HG02943 (cell line): Measurements from ENCODE around the gene TNN.

Experiments
- ATAC-seq: cut with Tn5 transposase; IDR thresholded peaks from one replicate; pipeline ENCODE4 v1.9.1; 2021; ENCODE audit warnings: mild to moderate bottlenecking, low read depth, moderate library complexity; ENCODE audit not compliant: unreplicated experiment

Gene TNN

DNA sequence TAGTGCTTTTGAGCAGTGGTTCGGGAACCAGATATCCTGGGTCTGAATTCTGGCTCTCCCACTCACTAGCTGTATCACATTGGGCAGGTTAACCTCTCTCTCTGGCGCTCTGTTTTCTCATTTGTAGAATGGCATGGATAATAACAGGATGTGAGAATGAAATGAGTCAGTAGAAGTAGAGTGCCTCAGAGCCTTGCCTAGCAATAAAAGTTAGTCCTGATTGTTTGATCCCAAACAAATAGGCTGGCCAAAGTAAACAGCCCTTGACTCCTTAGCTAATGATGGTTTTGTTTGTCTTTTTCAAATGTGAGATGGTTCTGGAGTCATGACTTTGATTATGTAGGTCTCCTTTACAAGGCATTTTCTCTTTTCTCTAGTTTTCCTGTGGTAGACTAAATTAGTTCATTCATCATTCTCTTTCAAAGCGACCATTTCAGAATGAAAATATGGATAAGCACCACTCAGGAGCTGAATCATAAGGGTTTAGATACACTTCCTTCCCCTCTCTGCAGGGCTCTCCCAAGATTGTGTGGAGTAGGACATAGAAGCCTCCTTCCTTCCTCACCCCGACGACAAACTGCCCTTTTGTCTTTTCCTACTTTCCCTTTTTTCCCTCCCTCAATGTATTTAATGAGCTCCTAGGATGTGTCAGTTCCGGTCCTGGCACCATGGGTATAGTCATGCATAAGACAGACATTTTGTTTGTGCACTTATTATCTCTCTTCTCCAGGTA, 101.8 kb downstream of the TNN start:
- ATAC-seq = no peak

DNA sequence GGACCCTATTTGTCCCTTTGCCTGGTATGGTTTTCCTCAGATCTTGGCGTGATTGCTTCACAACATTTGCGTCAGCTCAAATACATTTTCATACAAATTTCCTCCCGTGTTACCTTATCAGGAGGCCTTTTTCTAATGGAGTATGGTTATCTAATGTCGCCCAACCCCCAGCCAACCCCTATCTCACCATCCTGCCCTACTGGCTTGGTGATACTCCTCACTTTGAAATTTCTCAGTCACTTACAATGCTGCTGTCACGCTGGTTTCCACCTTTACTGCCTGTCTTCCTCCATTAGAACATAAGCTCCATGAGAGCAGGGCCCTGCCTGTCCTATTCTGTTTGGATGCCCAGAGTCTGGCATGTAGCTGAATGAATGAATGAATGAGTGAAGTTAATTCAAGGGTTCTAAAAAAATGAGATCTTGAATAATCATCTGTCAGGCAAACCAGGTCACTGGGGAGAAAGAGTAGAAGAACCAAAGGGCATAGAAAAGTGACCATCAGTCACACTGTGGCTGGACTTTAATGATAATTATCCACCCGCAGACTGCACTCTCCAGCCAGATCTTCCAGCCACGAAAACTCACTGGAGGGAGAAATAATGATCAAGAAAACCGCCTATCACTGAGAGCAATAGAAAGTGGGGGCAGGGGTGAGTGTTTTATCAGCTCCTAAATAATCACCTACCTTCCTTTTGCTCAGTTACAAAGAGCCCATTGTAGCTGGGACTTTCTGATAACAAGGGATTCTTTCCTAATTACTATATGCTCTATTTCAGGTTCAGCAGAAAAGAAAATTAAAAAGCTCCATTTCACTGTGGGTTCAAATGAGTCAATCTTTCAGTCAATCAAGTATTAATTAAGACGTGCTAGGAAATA, 103.6 kb downstream of the TNN start:
- no peak for ATAC-seq

GRCh38 chr1:175172503-175172902, 104.9 kb downstream of the TNN start:
- no peak for ATAC-seq

- no peak for ATAC-seq
These were observed 105.9 kb downstream of the TNN start for GRCh38 chr1:175173531-175173930.

DNA sequence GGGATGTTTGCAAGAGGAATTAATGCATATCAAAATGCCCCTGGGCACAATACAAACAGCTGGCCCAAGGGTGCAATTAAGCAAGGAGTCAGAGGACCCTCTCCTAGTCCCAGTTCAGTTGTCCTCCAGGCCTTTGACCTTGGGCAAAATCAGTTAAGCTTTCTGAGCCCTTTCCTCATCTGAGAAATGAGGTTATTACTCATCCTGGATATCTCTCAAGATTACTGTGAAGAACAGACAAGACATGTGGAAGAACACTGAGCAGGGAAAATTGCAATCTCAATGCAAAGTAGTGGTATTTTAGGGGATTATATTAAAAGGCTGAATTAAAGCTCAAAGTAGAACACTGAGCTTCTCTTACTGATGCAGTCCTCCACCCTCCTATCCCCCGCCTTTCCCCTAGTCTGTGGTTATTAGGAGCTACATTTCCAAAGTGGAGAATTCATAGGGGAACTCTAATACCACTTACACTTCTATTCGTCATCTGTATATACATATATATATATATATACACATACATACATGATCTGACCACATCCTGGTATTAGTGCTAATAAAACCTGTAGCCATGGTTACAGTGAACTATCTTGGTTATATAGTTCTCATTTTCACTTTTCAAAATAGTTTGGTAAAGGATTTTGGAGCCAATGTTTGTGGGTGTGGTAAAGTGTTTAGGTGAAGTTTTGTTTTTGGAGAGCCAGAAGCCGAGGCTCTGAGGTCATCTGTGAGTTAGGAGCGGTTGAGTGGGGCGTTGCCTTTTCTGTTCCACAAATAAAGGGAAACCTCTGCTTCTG, 106.9 kb downstream of the TNN start:
- peak; percentile 82 for ATAC-seq

GRCh38 chr1:175176246-175176645, 108.6 kb downstream of the TNN start:
- ATAC-seq = no peak

DNA sequence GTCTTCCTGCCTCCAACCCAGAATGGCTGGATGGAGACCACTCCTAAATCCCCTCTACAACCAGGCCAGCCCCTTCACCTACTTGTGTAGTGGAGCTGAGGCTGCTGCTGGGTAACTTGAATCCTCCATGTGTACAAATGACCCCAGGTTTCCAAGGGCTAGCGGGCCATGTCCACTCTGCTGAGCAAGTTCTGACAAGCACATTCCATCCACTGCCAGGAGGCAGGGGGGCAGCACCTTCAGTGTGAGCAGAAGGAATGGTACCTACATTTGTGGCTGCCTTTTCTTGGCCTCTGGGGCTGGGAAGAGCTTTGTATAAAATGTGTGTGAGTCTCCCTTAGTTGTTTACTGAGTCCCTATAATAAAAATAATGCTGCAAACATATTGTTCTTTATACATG, 110.4 kb downstream of the TNN start:
- no peak for ATAC-seq

- no peak for ATAC-seq
These were observed 110.8 kb downstream of the TNN start for GRCh38 chr1:175178456-175178855.

- ATAC-seq = no peak
These were observed 112.4 kb downstream of the TNN start for GRCh38 chr1:175179837-175180590.

DNA sequence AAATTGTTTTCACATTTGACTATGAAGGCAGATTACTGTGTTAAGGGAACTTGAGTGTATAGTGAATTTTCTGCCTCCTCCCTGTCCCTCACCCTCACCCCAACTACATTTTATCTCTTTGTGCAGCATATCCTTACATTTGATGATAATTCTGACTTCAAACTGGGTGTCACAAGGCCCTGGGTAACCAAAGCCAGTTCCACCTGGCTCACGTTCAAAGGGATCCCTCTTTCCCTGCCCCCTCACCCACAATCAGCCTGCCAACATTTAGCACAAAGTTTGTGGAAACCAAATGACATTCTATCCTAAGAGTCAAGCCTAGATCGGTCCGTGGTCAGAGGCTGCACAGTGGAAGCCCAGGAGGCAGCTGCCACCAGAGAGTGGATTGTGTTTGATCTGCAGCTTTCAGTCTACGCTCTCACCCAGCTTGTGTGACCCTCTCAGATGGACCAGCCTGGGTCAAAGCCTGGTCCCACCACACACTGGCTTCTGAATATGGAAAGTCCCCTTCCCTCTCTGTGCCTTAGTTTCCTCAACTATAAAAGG, 114.6 kb downstream of the TNN start:
- no peak for ATAC-seq

DNA sequence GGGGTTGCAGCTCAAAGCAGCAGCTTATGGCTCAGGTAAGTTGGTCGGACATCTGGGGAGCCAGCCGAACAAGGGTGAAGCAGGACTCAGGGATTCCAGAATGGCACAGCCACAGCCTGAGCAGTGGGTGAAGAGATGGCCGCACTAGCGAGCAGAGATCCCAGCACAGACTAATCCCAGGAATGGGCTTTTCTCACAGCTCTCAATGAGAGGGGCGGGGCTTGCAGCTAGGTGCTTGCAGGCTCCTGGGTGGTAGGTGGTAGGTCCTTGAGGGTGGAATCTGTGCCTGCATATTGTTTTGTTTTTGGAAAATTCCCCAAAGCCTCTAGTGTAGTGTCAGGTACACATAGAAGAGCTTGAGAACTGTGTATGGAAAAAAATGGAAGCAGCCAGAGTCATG, 116.0 kb downstream of the TNN start:
- no peak for ATAC-seq

- ATAC-seq = no peak
These were observed 118.3 kb downstream of the TNN start for GRCh38 chr1:175185903-175186302.

GRCh38 chr1:175186433-175187160, 119.0 kb downstream of the TNN start:
- no peak for ATAC-seq

- peak; percentile 49 for ATAC-seq
These were observed 121.3 kb downstream of the TNN start for GRCh38 chr1:175188936-175189335.

DNA sequence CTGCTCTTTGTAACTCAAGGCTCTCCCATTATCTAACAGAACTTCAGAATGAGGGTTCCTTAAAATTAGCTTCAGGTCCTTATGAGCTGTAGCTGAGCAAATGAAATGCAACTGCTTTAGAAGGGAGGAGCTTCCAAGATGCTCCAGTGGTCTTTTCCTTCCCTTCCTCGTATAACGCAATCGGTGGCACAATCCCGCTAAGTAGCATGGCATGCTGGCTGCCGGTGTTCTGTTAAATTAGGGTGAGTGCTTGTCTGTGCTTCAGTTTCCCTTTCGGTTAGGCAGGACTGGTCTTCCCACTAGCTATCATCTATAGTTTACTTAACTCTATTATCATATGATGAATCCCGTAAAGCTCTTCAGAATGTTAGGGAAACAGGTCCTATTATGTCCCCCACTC, 124.0 kb downstream of the TNN start:
- peak; percentile 43 for ATAC-seq

- ATAC-seq = peak; percentile 28
These were observed 124.5 kb downstream of the TNN start for GRCh38 chr1:175192111-175192629.

- peak; percentile 42 for ATAC-seq
These were observed 125.2 kb downstream of the TNN start, which contains the start of gene KIAA0040 for GRCh38 chr1:175192630-175193526. TSS of gene KIAA0040 (minus strand) at chr1:175192776. CDS start at chr1:175161013, 31,763 bp downstream.

- no peak for ATAC-seq
These were observed 125.9 kb downstream of the TNN start for GRCh38 chr1:175193527-175193910.
